Gastrocnemius medialis (tissue), 4 donors: ENCODE data around the gene PLEKHA5. TPM values are rescaled to one million over a fixed set of nuclear protein-coding genes. Genes with fewer than 3 reads are reported as not detected.
"Not testable (repeated sequence)": the region's sequence is repeated elsewhere in the genome, so short reads cannot be mapped to it uniquely, and the experiment has no call there.

Experiments used
- ATAC-seq, 2 donors: fragments of 150-250 bp; one replicate each; pipeline ENCODE4 v1.9.1; 2016
- DNase-seq, 2 donors: peaks; one replicate each; pipeline ENCODE4 v3.0.0-alpha.2; 2019
- H3K27ac ChIP-seq, 4 donors: fragments of 200-600 bp; sonication (generic); 1 replicate in 1 of 4; 2 replicates in 3 of 4; pipeline ENCODE4 v1.5.1; 2016 to 2018; ENCODE audit warnings: mild to moderate bottlenecking in 2 of 4, moderate library complexity in 1 of 4
- H3K27me3 ChIP-seq, 3 donors: fragments of 200-600 bp; sonication (generic) in 2 of 3; 1 replicate in 1 of 3; 2 replicates in 2 of 3; pipeline versions ENCODE4 v1.5.1 to v1.6.0; 2016 to 2019; ENCODE audit warnings: mild to moderate bottlenecking in 1 of 3, moderate library complexity in 1 of 3
- H3K36me3 ChIP-seq, 2 donors: fragments of 200-600 bp; sonication (generic) in 1 of 2; one replicate each; pipeline ENCODE4 v1.5.1; 2017 to 2018
- H3K4me1 ChIP-seq, 2 donors: fragments of 200-600 bp; sonication (generic) in 1 of 2; one replicate each; pipeline ENCODE4 v1.5.1; 2016 to 2017; ENCODE audit warnings: mild to moderate bottlenecking in 2 of 2
- H3K4me3 ChIP-seq, 4 donors: fragments of 200-600 bp; sonication (generic) in 3 of 4; 1 replicate in 1 of 4; 2 replicates in 3 of 4; pipeline ENCODE4 v1.5.1; 2016 to 2019; ENCODE audit warnings: mild to moderate bottlenecking in 2 of 4
- H3K9me3 ChIP-seq, 3 donors: fragments of 200-600 bp; sonication (generic) in 2 of 3; 1 replicate in 1 of 3; 2 replicates in 2 of 3; pipeline ENCODE4 v1.5.1; 2016 to 2019
- CTCF ChIP-seq, 5 experiments: fragments of 450-650 bp in 3 of 5; fragments of 200-600 bp in 2 of 5; sonication (generic) in 2 of 5; IDR thresholded peaks in 4 of 5; conservative IDR thresholded peaks in 1 of 5; 1 replicate in 4 of 5; 2 replicates in 1 of 5; pipeline ENCODE4 v1.5.1; 2016 to 2019; ENCODE audit warnings: antibody characterized with exemption in 5 of 5, mild to moderate bottlenecking in 3 of 5, moderate library complexity in 3 of 5
- POLR2A ChIP-seq, 2 donors: fragments of 450-650 bp; IDR thresholded peaks; one replicate each; pipeline ENCODE4 v1.6.1; 2017; ENCODE audit warnings: antibody characterized with exemption in 2 of 2, mild to moderate bottlenecking in 2 of 2, moderate library complexity in 2 of 2
- in situ Hi-C, 4 donors: fragments of 200-750 bp; cut with MboI; loops; one replicate each; pipeline versions ENCODE4 v1.15.0 to v1.8.0; 2017; ENCODE audit warnings: low sequenced_read_pairs in 4 of 4
- intact Hi-C: fragments of 100-400 bp; cut with DNase I; formaldehyde crosslinking; loops from one replicate; pipeline ENCODE4 v1.15.1; 2023; ENCODE audit warnings: low total_unique reads
- total RNA-seq, 4 donors: library from RNA; depleted of rRNA; stranded (reverse); fragments of >200 nt; gene quantifications; one replicate each; pipeline versions ENCODE4 v1.1.0 to v1.2.3, GENCODE V29; 2016

Gene PLEKHA5
- total RNA-seq, 4 donors from 2014 or later = 1.0 to 2.7 (median 1.5) TPM

GRCh38 chr12:19085090-19085489 is 44.4 kb upstream of the PLEKHA5 start:
- ATAC-seq (no peak), DNase-seq (no peak)
- no peak for TF ChIP-seq CTCF (IDR thresholded peaks at IDR 0.05 in 4 of 5, conservative IDR thresholded peaks at IDR 0.05 in 1 of 5)
- no peak for TF ChIP-seq POLR2A (IDR thresholded peaks at IDR 0.05)
- in situ Hi-C loops = no loop called here
- Histone ChIP-seq H3K9me3 (no peaks in the 10 kb centered on the region), H3K27ac (no peak overlapping the region), H3K27me3 (no peaks in the 10 kb centered on the region), H3K4me3 (no peak overlapping the region), H3K4me1 (no peaks in the 10 kb centered on the region), H3K36me3 (no peaks in the 10 kb centered on the region)
- intact Hi-C loops = no loop called here

GRCh38 chr12:19088606-19089005 is 40.9 kb upstream of the PLEKHA5 start:
- DNase-seq (no peak), ATAC-seq (no peak)
- intact Hi-C loops = no loop called here
- Histone ChIP-seq H3K4me3 (no peak overlapping the region), H3K4me1 (no peaks in the 10 kb centered on the region), H3K36me3 (no peaks in the 10 kb centered on the region), H3K27me3 (no peaks in the 10 kb centered on the region), H3K9me3 (no peaks in the 10 kb centered on the region), H3K27ac (no peak overlapping the region)
- TF ChIP-seq CTCF (IDR thresholded peaks at IDR 0.05 in 4 of 5, conservative IDR thresholded peaks at IDR 0.05 in 1 of 5) (no peak), POLR2A (IDR thresholded peaks at IDR 0.05) (no peak)
- in situ Hi-C loops = no loop called here

GRCh38 chr12:19092482-19092881 is 37.1 kb upstream of the PLEKHA5 start:
- H3K4me3 ChIP-seq, H3K27ac ChIP-seq, ATAC-seq, in situ Hi-C loops, DNase-seq, H3K27me3 ChIP-seq, H3K9me3 ChIP-seq, H3K4me1 ChIP-seq, intact Hi-C loops, H3K36me3 ChIP-seq: not testable (repeated sequence)

DNA sequence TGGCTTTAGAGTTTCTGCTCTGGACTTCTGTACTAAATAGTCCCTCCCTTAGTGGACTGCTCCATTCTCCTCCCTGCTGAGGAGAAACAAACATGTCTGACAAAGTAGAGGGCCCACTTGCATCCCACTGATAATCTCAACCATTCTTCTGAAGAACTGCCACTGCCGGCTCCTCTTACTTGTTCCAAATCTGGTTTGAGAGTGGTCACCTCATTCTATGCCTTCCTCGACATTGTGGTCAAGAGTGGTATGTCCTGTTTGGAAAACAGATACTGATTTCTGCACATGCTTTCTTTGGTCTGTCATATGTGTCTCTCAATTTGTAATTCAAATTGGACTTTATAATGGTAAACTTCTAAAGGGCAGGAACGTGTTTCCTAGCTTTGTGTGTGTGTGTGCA is 36.3 kb upstream of the PLEKHA5 start:
- Histone ChIP-seq H3K27me3 (no peaks in the 10 kb centered on the region), H3K9me3 (no peaks in the 10 kb centered on the region), H3K27ac (no peak overlapping the region), H3K4me1 (no peaks in the 10 kb centered on the region), H3K4me3 (no peak overlapping the region), H3K36me3 (no peaks in the 10 kb centered on the region)
- in situ Hi-C loops (no loop called here), intact Hi-C loops (no loop called here)
- DNase-seq = no peak
- TF ChIP-seq POLR2A (IDR thresholded peaks at IDR 0.05) (no peak), CTCF (IDR thresholded peaks at IDR 0.05 in 4 of 5, conservative IDR thresholded peaks at IDR 0.05 in 1 of 5) (no peak)
- no peak for ATAC-seq

GRCh38 chr12:19095331-19095730 is 34.2 kb upstream of the PLEKHA5 start:
- Histone ChIP-seq H3K4me3 (no peak overlapping the region), H3K36me3 (no peaks in the 10 kb centered on the region), H3K9me3 (no peaks in the 10 kb centered on the region), H3K27me3 (no peaks in the 10 kb centered on the region), H3K27ac (no peak overlapping the region), H3K4me1 (no peaks in the 10 kb centered on the region)
- ATAC-seq (no peak), DNase-seq (no peak)
- in situ Hi-C loops = no loop called here
- TF ChIP-seq CTCF (IDR thresholded peaks at IDR 0.05 in 4 of 5, conservative IDR thresholded peaks at IDR 0.05 in 1 of 5) (no peak), POLR2A (IDR thresholded peaks at IDR 0.05) (no peak)
- intact Hi-C loops = no loop called here
